Heart left ventricle (tissue), 16 donors: ENCODE data around the gene AKAP13. TPM values are rescaled to one million over a fixed set of nuclear protein-coding genes. Genes with fewer than 3 reads are reported as not detected.

Experiments
- ATAC-seq, 4 donors: fragments of 200-7000 bp; cut with Tn5 transposase; one replicate each; pipeline ENCODE4 v1.9.1; 2020 to 2022; ENCODE audit warnings: moderate library complexity in 4 of 4, mild to moderate bottlenecking in 3 of 4, moderate number of reproducible peaks in 1 of 4
- DNase-seq, 5 donors: peaks; one replicate each; pipeline ENCODE4 v3.0.0-alpha.2; 2020
- H3K27ac ChIP-seq, 12 donors: fragments of 200-600 bp; sonication (generic) in 4 of 12; one replicate each; pipeline versions ENCODE4 v1.5.0 to v1.8.0; 2016 to 2022; ENCODE audit warnings: mild to moderate bottlenecking in 2 of 12
- H3K27me3 ChIP-seq, 9 donors: fragments of 200-600 bp; sonication (generic) in 2 of 9; one replicate each; pipeline versions ENCODE4 v1.5.1 to v1.8.0; 2016 to 2022; ENCODE audit warnings: mild to moderate bottlenecking in 3 of 9
- H3K36me3 ChIP-seq, 9 donors: fragments of 200-600 bp; sonication (generic) in 2 of 9; one replicate each; pipeline versions ENCODE4 v1.5.0 to v1.8.0; 2018 to 2022; ENCODE audit warnings: mild to moderate bottlenecking in 2 of 9
- H3K4me1 ChIP-seq, 12 donors: fragments of 200-600 bp; sonication (generic) in 4 of 12; one replicate each; pipeline versions ENCODE4 v1.5.0 to v1.8.0; 2016 to 2022; ENCODE audit warnings: mild to moderate bottlenecking in 3 of 12
- H3K4me3 ChIP-seq, 12 donors: fragments of 200-600 bp; sonication (generic) in 4 of 12; one replicate each; pipeline versions ENCODE4 v1.5.0 to v1.8.0; 2017 to 2022; ENCODE audit warnings: mild to moderate bottlenecking in 9 of 12, moderate library complexity in 4 of 12
- H3K9me3 ChIP-seq, 12 donors: fragments of 200-600 bp; sonication (generic) in 4 of 12; one replicate each; pipeline versions ENCODE4 v1.5.0 to v1.8.0; 2016 to 2022; ENCODE audit warnings: mild to moderate bottlenecking in 1 of 12
- CTCF ChIP-seq, 12 donors: fragments of 200-600 bp; sonication (generic) in 4 of 12; IDR thresholded peaks; one replicate each; pipeline versions ENCODE4 v1.5.0 to v1.8.0; 2018 to 2022; ENCODE audit warnings: antibody characterized with exemption in 12 of 12, mild to moderate bottlenecking in 5 of 12
- POLR2A ChIP-seq, 2 donors: fragments of 450-650 bp; IDR thresholded peaks; one replicate each; pipeline ENCODE4 v1.6.1; 2017; ENCODE audit warnings: antibody characterized with exemption in 2 of 2, mild to moderate bottlenecking in 2 of 2, moderate library complexity in 2 of 2
- WGBS, 4 donors: extraction: QIAGEN DNeasy Blood & Tissue Kit in 2 of 4; methylation state at CpG; one replicate each; pipeline versions ENCODE4 v1.1.5 to v1.1.7; 2013 to 2018; 5-methylcytosine and 5-hydroxymethylcytosine counted together
- intact Hi-C, 10 donors: fragments of 100-400 bp; cut with DNase I; formaldehyde crosslinking; loops; one replicate each; pipeline versions ENCODE4 v1.11.1 to v1.14.2; 2022
- polyA plus RNA-seq, 2 donors: library from polyadenylated mRNA; stranded (reverse); fragments of 200-250 nt; gene quantifications; one replicate each; pipeline ENCODE4 v1.2.3, GENCODE V29; 2013
- total RNA-seq, 9 donors: library from RNA; depleted of rRNA in 2 of 9; stranded (reverse); fragments of >200 nt in 2 of 9; fragmentation: NEBNext Ultra II Directional in 3 of 9; extraction: Animal tissue kit (Norgen Biotek cat#: 25700) in 3 of 9; gene quantifications; one replicate each; pipeline versions ENCODE4 v1.1.0 to v1.2.4, GENCODE V29; 2016 to 2023
- donor health status: ischemic (EF 13 %, LVEDD 7.1; RV severe dilation, severe dysfunction).
- donor health status: healthy with polysubstance abuse.
- donor health status: DM: no; HTN: yes; CAD: no.
- donor health status: DM: no; HTN: no; CAD: no.
- donor health status: ischemic (EF 25% LVEDD 6.9; RV normal size, moderate dysfunction).
- donor health status: ischemic (EF 25% LVEDD 5.7; RV mildly dilated, moderate dysfunction).
- donor health status: healthy.
- donor health status: DM: yes; HTN: yes; CAD: no.
- donor health status: ischemic (EF 35%, LVEDD 5.7; RV mildly dilated, moderate dysfunction).
- donor health status: nonischemic (EF 11% LVEDD 7.7; RV severe dilation, severe dysfunction).
- donor health status: DM: yes; HTN: yes; CAD: no.
- donor health status: PGD.
- donor health status: ischemic (EF 29% LVEDD 5.4; RV normal size, mild dysfunction).
- donor health status: nonischemic (EF 23%, LVEDD 6.1; RV moderate dilation, normal function).

Gene AKAP13
- total and polyA plus RNA-seq, 11 donors, result 124 to 598 (median 340) TPM

GRCh38 chr15:85389306-85389650 is 8.9 kb downstream of the AKAP13 start:
- intact Hi-C loops, result loop anchor here in 4 of 10 donors (10.0 kb wide), 4 partner anchors 54 to 116 kb away; no protein-coding TSS in a partner anchor
- Histone ChIP-seq H3K27me3 (no peaks in the 10 kb centered on the region), H3K4me3 (no peak overlapping the region), H3K9me3 (no peaks in the 10 kb centered on the region), H3K27ac (peak overlapping the region in 9 of 12 donors; percentile 9 to 53 (median 49)), H3K4me1 (peaks cover 0 to 77% (median 48%) of the 10 kb centered on the region in 12 donors), H3K36me3 (peaks cover 0 to 17% (median 0%) of the 10 kb centered on the region in 9 donors)
- peak in 1 of 4 donors; percentile 4 for ATAC-seq
- WGBS, 4 donors, result 49 to 67% (median 53%) methylated on average over 2 of the region's 2 CpGs
- no peak for DNase-seq
- TF ChIP-seq POLR2A (IDR thresholded peaks at IDR 0.05) (no peak), CTCF (IDR thresholded peaks at IDR 0.05) (no peak)

DNA sequence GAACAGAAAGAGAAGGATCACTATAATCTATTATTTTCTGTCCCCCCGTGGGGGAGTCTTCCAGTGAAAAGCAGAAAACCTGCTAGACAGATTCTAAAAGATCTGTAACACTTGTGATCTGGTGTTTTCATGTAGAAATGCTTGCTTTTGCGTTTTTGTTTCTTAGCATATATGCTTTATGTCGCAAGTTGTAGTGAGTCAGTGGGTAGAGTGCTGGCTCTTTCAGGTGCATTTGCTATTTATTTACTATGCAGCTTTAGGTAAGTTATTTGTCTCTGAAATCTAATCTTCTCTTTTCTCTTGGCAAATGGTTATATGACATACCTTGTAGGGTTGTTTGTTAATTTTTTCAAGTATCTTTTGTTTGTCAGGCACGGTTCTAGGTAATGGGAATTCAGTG is 9.4 kb downstream of the AKAP13 start:
- H3K9me3 ChIP-seq, result no peaks in the 10 kb centered on the region
- H3K27me3 ChIP-seq, result no peaks in the 10 kb centered on the region
- H3K4me1 ChIP-seq, result peaks cover 0 to 77% (median 52%) of the 10 kb centered on the region in 12 donors
- no peak overlapping the region for H3K4me3 ChIP-seq
- ATAC-seq (no peak), DNase-seq (no peak)
- peaks cover 0 to 17% (median 0%) of the 10 kb centered on the region in 9 donors for H3K36me3 ChIP-seq
- intact Hi-C loops, result loop anchor here in 4 of 10 donors (10.0 kb wide), 4 partner anchors 55 to 115 kb away; no protein-coding TSS in a partner anchor
- no peak for TF ChIP-seq CTCF (IDR thresholded peaks at IDR 0.05)
- TF ChIP-seq POLR2A (IDR thresholded peaks at IDR 0.05), result no peak
- H3K27ac ChIP-seq, result peak overlapping the region in 5 of 12 donors; percentile 24 to 53 (median 49)
- WGBS, 4 donors, result 77 to 82% (median 80%) methylated on average over 4 of the region's 4 CpGs

DNA sequence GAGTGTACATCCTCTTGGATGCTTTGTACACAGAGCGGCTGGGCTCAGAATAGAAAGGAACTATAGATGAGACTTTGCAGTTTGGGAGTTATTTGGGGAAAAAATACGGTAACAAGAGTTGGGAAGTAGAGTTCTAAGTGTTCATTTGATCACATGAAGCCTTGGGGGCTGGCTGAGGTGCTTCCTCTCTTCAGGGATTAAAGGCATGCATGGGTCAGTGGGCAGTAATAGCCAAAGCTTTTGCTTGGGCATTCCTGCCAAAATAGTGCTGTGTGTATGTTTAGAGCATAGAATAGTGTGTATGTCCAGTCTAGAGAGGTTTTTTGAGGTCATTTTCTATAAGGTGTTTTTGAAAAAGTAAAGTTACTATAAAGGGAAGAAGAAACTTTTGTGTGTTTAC is 12.8 kb downstream of the AKAP13 start:
- Histone ChIP-seq H3K9me3 (no peaks in the 10 kb centered on the region), H3K4me3 (no peak overlapping the region), H3K36me3 (peaks cover 0 to 5% (median 0%) of the 10 kb centered on the region in 9 donors), H3K4me1 (peaks cover 0 to 91% (median 61%) of the 10 kb centered on the region in 12 donors), H3K27me3 (no peaks in the 10 kb centered on the region), H3K27ac (peak overlapping the region in 4 of 12 donors; percentile 0 to 25 (median 14))
- 68 to 87% (median 72%) methylated on average over 2 of the region's 2 CpGs for WGBS, 4 donors
- DNase-seq, result no peak
- no peak for ATAC-seq
- intact Hi-C loops, result no loop called here
- TF ChIP-seq CTCF (IDR thresholded peaks at IDR 0.05) (no peak), POLR2A (IDR thresholded peaks at IDR 0.05) (no peak)

GRCh38 chr15:85394554-85395333 is 14.3 kb downstream of the AKAP13 start:
- DNase-seq (no peak), ATAC-seq (peak in 3 of 4 donors; percentile 6 to 32 (median 19))
- Histone ChIP-seq H3K4me3 (no peak overlapping the region), H3K27ac (peak overlapping the region in 11 of 12 donors; percentile 2 to 61 (median 49)), H3K9me3 (no peaks in the 10 kb centered on the region), H3K36me3 (peaks cover 0 to 2% (median 0%) of the 10 kb centered on the region in 9 donors), H3K27me3 (no peaks in the 10 kb centered on the region), H3K4me1 (peaks cover 0 to 84% (median 49%) of the 10 kb centered on the region in 12 donors)
- WGBS, 4 donors, result 27 to 35% (median 32%) methylated on average over 2 of the region's 2 CpGs
- TF ChIP-seq POLR2A (IDR thresholded peaks at IDR 0.05) (no peak), CTCF (IDR thresholded peaks at IDR 0.05) (no peak)
- intact Hi-C loops, result no loop called here
